ENCODE data around the gene GABARAP.

GABARAP gene

GRCh38 chr17:7208754-7209460, 33.3 kb downstream of the GABARAP start:
- in situ Hi-C loops (cut with MboI; ENCODE audit: low sequenced_read_pairs) = no loop called here

GRCh38 chr17:7208027-7208571, 34.1 kb downstream of the GABARAP start:
- in situ Hi-C loops (cut with MboI; ENCODE audit: low sequenced_read_pairs) = no loop called here

GRCh38 chr17:7207120-7208001, 34.9 kb downstream of the GABARAP start:
- in situ Hi-C loops (cut with MboI; ENCODE audit: low sequenced_read_pairs) = no loop called here

- in situ Hi-C loops (cut with MboI; ENCODE audit: low sequenced_read_pairs) = no loop called here
These were observed 36.7 kb downstream of the GABARAP start for GRCh38 chr17:7205561-7205960.

GRCh38 chr17:7204828-7205461, 37.3 kb downstream of the GABARAP start:
- in situ Hi-C loops (cut with MboI; ENCODE audit: low sequenced_read_pairs) = no loop called here

GRCh38 chr17:7204336-7204735, 37.9 kb downstream of the GABARAP start:
- in situ Hi-C loops (cut with MboI; ENCODE audit: low sequenced_read_pairs) = no loop called here

- in situ Hi-C loops (cut with MboI; ENCODE audit: low sequenced_read_pairs) = no loop called here
These were observed 38.9 kb downstream of the GABARAP start for GRCh38 chr17:7203391-7203790.

GRCh38 chr17:7196651-7197401, 45.4 kb downstream of the GABARAP start:
- in situ Hi-C loops (cut with MboI; ENCODE audit: low sequenced_read_pairs) = no loop called here

- in situ Hi-C loops (cut with MboI; ENCODE audit: low sequenced_read_pairs) = no loop called here
These were observed 46.3 kb downstream of the GABARAP start for GRCh38 chr17:7195971-7196370.

- in situ Hi-C loops (cut with MboI; ENCODE audit: low sequenced_read_pairs) = no loop called here
These were observed 49.8 kb downstream of the GABARAP start for GRCh38 chr17:7192271-7192937.

GRCh38 chr17:7191571-7192270, 50.5 kb downstream of the GABARAP start:
- in situ Hi-C loops (cut with MboI; ENCODE audit: low sequenced_read_pairs) = no loop called here

GRCh38 chr17:7191069-7191468, 51.2 kb downstream of the GABARAP start:
- in situ Hi-C loops (cut with MboI; ENCODE audit: low sequenced_read_pairs) = no loop called here

- in situ Hi-C loops (cut with MboI; ENCODE audit: low sequenced_read_pairs) = no loop called here
These were observed 51.9 kb downstream of the GABARAP start for GRCh38 chr17:7190276-7190917.
